NCI-H2171 treated with DMSO at 0.1 percent for 48 hours (cell line): ENCODE data around the gene CD79B.
A peak's percentile ranks its signal among the peaks of the same experiment; 100 is the strongest.
"Not testable (repeated sequence)": the region's sequence is repeated elsewhere in the genome, so short reads cannot be mapped to it uniquely, and the experiment has no call there.

ENCODE experiments used
- DNase-seq: peaks from one replicate; lab custom pipeline; 2025; lab: John Stamatoyannopoulos, UW

The CD79B gene

GRCh38 chr17:63933598-63933997 is 1.5 kb upstream of the CD79B start:
- DNase-seq, result no peak

GRCh38 chr17:63932721-63933120 is 590 bp upstream of the CD79B start:
- DNase-seq, result no peak

- DNase-seq, result no peak
Observed at GRCh38 chr17:63930951-63931575, 1.1 kb downstream of the CD79B start.

GRCh38 chr17:63929860-63930766 is 2.0 kb downstream of the CD79B start:
- DNase-seq, result no peak

- no peak for DNase-seq
Observed at GRCh38 chr17:63928966-63929695, 3.0 kb downstream of the CD79B start.

- DNase-seq, result no peak
Observed at GRCh38 chr17:63928172-63928666, 3.9 kb downstream of the CD79B start.

- no peak for DNase-seq
Observed at GRCh38 chr17:63927464-63928171, 4.5 kb downstream of the CD79B start.

GRCh38 chr17:63926164-63926563 is 6.0 kb downstream of the CD79B start:
- no peak for DNase-seq

- DNase-seq, result no peak
Observed at GRCh38 chr17:63925615-63926014, 6.5 kb downstream of the CD79B start.

- DNase-seq, result not testable (repeated sequence)
Observed at GRCh38 chr17:63922402-63922801, 9.7 kb downstream of the CD79B start.

- not testable (repeated sequence) for DNase-seq
Observed at GRCh38 chr17:63920779-63921178, 11.4 kb downstream of the CD79B start.

GRCh38 chr17:63920050-63920449 is 12.1 kb downstream of the CD79B start:
- not testable (repeated sequence) for DNase-seq

GRCh38 chr17:63919311-63919723 is 12.8 kb downstream of the CD79B start:
- DNase-seq, result peak; percentile 14

GRCh38 chr17:63918789-63919305 is 13.3 kb downstream of the CD79B start, which contains the start of gene GH1:
GH1 (minus strand) TSS chr17:63918839; CDS start chr17:63918776, 63 bp downstream.
- not testable (repeated sequence) for DNase-seq

GRCh38 chr17:63918305-63918704 is 13.8 kb downstream of the CD79B start:
- no peak for DNase-seq

- no peak for DNase-seq
Observed at GRCh38 chr17:63917646-63918045, 14.5 kb downstream of the CD79B start.

GRCh38 chr17:63917206-63917605 is 14.9 kb downstream of the CD79B start:
- not testable (repeated sequence) for DNase-seq

- DNase-seq, result no peak
Observed at GRCh38 chr17:63916566-63917185, 15.5 kb downstream of the CD79B start.

GRCh38 chr17:63915753-63916152 is 16.4 kb downstream of the CD79B start:
- not testable (repeated sequence) for DNase-seq

GRCh38 chr17:63914471-63914870 is 17.7 kb downstream of the CD79B start:
- no peak for DNase-seq

GRCh38 chr17:63911657-63912100 is 20.5 kb downstream of the CD79B start:
- peak; percentile 12 for DNase-seq
